HL-60 (cell line): Measurements from ENCODE around the gene CPZ.
"Not testable (repeated sequence)": the region's sequence is repeated elsewhere in the genome, so short reads cannot be mapped to it uniquely, and the experiment has no call there.

ENCODE experiments used
- GABPA ChIP-seq: IDR thresholded peaks from 2 replicates; pipeline ENCODE4 v1.6.1; 2012; ENCODE audit warnings: low read depth
- TF ChIP-seq, protein P1 (sequence below): IDR thresholded peaks from one replicate; pipeline ENCODE4 v1.5.1; 2011; ENCODE audit warnings: low read length, control low read depth, inconsistent platforms; ENCODE audit not compliant: insufficient read depth

DNA sequence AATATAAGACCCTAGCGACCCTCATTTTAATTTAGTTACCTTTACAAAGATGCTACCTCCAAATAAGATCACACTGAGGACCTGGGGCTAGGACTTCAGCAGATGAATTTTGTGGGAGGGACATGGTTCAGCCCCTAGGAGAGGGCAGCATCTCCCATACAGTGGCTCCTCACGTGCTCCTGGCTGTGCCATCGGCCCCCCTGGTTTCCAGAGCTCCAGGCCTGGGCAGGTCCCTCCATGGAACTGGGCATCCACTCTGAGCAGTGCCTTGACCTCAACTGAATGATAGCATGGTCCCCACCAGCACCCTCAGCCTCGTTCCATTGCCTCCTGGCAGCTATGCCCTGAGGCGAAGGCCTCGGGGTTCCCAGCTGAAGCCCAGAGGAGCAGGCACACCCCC lies 39.3 kb downstream of the CPZ start:
- TF ChIP-seq, protein P1, sequence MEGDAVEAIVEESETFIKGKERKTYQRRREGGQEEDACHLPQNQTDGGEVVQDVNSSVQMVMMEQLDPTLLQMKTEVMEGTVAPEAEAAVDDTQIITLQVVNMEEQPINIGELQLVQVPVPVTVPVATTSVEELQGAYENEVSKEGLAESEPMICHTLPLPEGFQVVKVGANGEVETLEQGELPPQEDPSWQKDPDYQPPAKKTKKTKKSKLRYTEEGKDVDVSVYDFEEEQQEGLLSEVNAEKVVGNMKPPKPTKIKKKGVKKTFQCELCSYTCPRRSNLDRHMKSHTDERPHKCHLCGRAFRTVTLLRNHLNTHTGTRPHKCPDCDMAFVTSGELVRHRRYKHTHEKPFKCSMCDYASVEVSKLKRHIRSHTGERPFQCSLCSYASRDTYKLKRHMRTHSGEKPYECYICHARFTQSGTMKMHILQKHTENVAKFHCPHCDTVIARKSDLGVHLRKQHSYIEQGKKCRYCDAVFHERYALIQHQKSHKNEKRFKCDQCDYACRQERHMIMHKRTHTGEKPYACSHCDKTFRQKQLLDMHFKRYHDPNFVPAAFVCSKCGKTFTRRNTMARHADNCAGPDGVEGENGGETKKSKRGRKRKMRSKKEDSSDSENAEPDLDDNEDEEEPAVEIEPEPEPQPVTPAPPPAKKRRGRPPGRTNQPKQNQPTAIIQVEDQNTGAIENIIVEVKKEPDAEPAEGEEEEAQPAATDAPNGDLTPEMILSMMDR: not testable (repeated sequence)
- not testable (repeated sequence) for TF ChIP-seq GABPA
